HFF-Myc (cell line): Measurements from ENCODE around the gene NR6A1.
"Not testable (repeated sequence)": the region's sequence is repeated elsewhere in the genome, so short reads cannot be mapped to it uniquely, and the experiment has no call there.

Experiments
- DNase-seq: peaks from one replicate; pipeline ENCODE4 v3.0.0-alpha.2; 2011; ENCODE audit warnings: low read depth; ENCODE audit errors: extremely low read depth
- H3K4me3 ChIP-seq: replicated peaks from 2 replicates; pipeline ENCODE4 v1.5.1; 2011; ENCODE audit warnings: low read depth, mild to moderate bottlenecking, control low read depth, low read length
- CTCF ChIP-seq: IDR thresholded peaks from 2 replicates; pipeline ENCODE4 v1.5.1; 2012; ENCODE audit warnings: mild to moderate bottlenecking, low read depth, low read length, control low read depth; ENCODE audit errors: missing control alignments

Gene NR6A1

DNA sequence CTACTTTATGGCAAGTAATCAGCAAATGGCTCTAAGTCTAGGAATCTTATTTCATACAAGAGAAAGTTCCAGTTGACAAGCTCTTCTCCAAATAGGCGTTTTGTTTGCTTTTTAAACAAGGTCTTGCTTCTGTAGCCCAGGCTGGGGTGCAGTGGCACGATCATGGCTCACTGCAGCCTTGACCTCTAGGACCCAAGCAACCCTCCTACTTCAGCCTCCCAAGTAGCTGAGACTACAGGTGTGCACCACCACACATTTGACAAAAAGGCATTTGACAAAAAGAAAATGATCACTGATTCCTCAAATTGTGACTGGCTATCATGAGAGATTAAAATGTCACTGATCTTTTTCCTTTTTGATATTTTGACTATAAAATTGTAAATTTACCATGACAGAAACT, 31.8 kb downstream of the NR6A1 start:
- TF ChIP-seq CTCF: no peak

DNA sequence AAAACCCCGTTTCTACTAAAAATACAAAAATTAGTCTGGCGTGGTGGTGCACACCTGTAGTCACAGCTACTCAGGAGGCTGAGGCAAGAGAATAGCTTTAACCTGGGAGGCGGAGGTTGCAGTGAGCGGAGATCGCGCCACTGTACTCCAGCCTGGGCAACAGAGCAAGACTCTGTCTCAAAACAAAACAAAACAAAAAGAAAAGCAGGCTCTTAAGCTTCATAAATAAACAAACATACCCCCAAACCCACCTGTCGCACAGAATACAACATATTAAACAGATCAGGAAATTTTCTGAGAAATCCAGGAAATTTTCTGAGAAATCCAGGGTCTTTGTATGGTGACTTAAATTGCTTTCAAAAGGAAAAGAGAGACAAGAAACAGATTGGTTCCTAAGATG, 33.0 kb downstream of the NR6A1 start:
- not testable (repeated sequence) for H3K4me3 ChIP-seq, DNase-seq

More for the DNA sequence above, 31.8 kb downstream of the NR6A1 start:
- no peak overlapping the region for H3K4me3 ChIP-seq
- no peak for DNase-seq

GRCh38 chr9:124735121-124735520, 36.0 kb downstream of the NR6A1 start:
- H3K4me3 ChIP-seq: no peak overlapping the region
- no peak for DNase-seq
- no peak for TF ChIP-seq CTCF

- not testable (repeated sequence) for H3K4me3 ChIP-seq, DNase-seq
Observed at GRCh38 chr9:124734741-124735083, 36.4 kb downstream of the NR6A1 start.

DNA sequence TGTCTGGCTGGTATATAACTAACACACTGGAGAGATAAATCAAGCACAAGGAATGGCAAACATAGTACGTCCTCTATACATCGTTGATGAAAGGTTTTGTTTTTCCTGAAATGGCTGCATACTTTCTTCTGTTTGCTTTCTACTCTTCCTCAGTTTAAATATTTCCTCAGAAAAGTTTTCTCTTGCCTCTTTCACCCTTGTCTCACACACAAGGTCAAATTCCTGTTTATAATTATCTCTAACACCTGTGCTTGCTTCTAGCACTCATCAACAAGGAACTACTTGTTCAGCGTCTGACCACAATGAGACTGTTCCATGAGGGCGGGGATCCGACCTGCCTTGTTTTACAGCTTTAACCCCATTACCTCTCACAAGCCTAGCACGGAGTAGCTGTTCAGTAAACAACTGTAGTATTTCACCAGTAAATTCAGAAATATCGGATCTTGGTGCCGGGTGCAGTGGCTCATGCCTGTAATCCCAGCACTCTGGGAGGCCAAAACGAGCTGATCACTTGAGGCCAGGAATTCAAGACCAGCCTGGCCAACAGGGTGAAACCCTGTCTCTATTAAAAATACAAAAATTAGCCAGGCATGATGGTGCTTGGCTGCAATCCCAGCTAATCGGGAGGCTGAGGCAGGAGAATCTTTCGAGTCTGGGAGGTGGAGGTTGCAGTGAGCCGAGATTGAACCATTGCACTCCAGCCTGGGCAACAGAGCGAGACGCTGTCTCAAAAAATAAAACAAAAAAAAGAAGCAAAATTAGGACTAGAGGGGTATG, 37.0 kb downstream of the NR6A1 start:
- TF ChIP-seq CTCF: no peak
- DNase-seq: no peak
- no peak overlapping the region for H3K4me3 ChIP-seq

DNA sequence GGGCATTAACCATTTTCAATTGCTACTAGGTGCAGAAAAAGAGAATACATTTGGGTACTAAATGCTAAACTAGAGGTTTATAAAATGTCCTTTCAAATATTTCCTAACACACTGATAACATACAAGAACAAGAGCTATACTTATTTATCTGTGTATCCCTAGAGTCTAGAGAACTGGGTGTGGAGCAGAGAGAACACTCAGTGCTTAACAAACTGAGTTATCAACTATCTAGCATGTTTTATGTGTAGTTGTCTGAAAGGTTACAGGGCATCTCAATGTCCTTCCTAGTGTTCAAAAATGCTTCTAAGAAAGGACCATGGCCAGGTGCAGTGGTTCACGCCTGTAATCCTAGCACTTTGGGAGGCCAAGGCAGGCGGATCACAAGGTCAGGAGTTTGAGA, 40.3 kb downstream of the NR6A1 start:
- no peak for TF ChIP-seq CTCF
- DNase-seq: no peak
- no peak overlapping the region for H3K4me3 ChIP-seq

DNA sequence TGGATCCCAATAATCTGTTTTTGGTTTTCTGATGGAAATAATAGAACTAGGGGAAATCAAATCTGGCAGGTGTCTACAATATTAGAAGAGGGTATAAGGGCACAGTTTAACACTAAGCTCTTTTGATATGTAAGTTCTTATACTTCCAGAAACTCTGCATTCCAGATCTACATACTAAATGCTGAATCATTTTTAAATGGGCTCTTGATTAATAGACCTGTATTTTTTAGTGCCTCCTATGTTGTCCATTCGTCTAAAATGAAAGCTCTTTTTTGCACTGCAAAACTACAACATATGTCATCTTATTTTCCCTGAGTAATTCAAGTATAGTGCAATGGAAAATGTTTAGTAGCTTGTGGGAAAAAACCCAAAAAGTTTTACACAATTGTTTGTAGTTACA, 44.2 kb downstream of the NR6A1 start:
- DNase-seq: no peak
- H3K4me3 ChIP-seq: no peak overlapping the region
- no peak for TF ChIP-seq CTCF

GRCh38 chr9:124725068-124725452, 46.1 kb downstream of the NR6A1 start:
- no peak overlapping the region for H3K4me3 ChIP-seq
- DNase-seq: no peak
- no peak for TF ChIP-seq CTCF
